Adipose tissue (tissue), 3 donors: ENCODE data around the gene ZBP1. TPM values are rescaled to one million over a fixed set of nuclear protein-coding genes. Genes with fewer than 3 reads are reported as not detected.

Experiments used
- H3K27ac ChIP-seq: one replicate; pipeline ENCODE4 v1.5.1; 2013; ENCODE audit warnings: low read depth, low read length
- WGBS, 3 donors: extraction: QIAGEN DNeasy Blood & Tissue Kit; methylation state at CpG; one replicate each; pipeline ENCODE4 v1.1.7; 2013; 5-methylcytosine and 5-hydroxymethylcytosine counted together
- polyA plus RNA-seq, 3 donors: library from polyadenylated mRNA; stranded (reverse); fragments of 200-250 nt; gene quantifications; one replicate each; pipeline ENCODE4 v1.2.3, GENCODE V29; 2013
- donor health status: healthy with polysubstance abuse.
- donor health status: Bipolar disorder and iron deficiency.
- donor health status: healthy.

The ZBP1 gene
- polyA plus RNA-seq, 3 donors: 0.15 to 1.2 (median 0.58) TPM

- no peak overlapping the region for H3K27ac ChIP-seq
- 49 to 76% (median 69%) methylated on average over 8 of the region's 8 CpGs for WGBS, 3 donors
Measured at GRCh38 chr20:57584768-57585461, 35.3 kb downstream of the ZBP1 start.

GRCh38 chr20:57583289-57584257 is 36.7 kb downstream of the ZBP1 start:
- no peak overlapping the region for H3K27ac ChIP-seq
- 79 to 90% (median 87%) methylated on average over 18 of the region's 18 CpGs for WGBS, 3 donors

GRCh38 chr20:57582432-57583288 is 37.6 kb downstream of the ZBP1 start:
- WGBS, 3 donors: 17 to 33% (median 29%) methylated on average over 20 to 21 of the region's 21 CpGs
- H3K27ac ChIP-seq: no peak overlapping the region

- H3K27ac ChIP-seq: no peak overlapping the region
- WGBS, 3 donors: 60 to 76% (median 75%) methylated on average over 5 of the region's 5 CpGs
Measured at GRCh38 chr20:57582029-57582378, 38.2 kb downstream of the ZBP1 start.

GRCh38 chr20:57581202-57582028 is 38.8 kb downstream of the ZBP1 start:
- WGBS, 3 donors: 65 to 73% (median 70%) methylated on average over 14 of the region's 14 CpGs
- H3K27ac ChIP-seq: no peak overlapping the region

GRCh38 chr20:57580478-57581201 is 39.6 kb downstream of the ZBP1 start:
- 77 to 85% (median 79%) methylated on average over 13 of the region's 13 CpGs for WGBS, 3 donors
- H3K27ac ChIP-seq: no peak overlapping the region

GRCh38 chr20:57579898-57580447 is 40.3 kb downstream of the ZBP1 start:
- no peak overlapping the region for H3K27ac ChIP-seq
- 18 to 26% (median 26%) methylated on average over 21 of the region's 21 CpGs for WGBS, 3 donors

GRCh38 chr20:57579331-57579897 is 40.8 kb downstream of the ZBP1 start:
- 37 to 57% (median 57%) methylated on average over 11 of the region's 11 CpGs for WGBS, 3 donors

GRCh38 chr20:57578476-57579165 is 41.6 kb downstream of the ZBP1 start:
- H3K27ac ChIP-seq: no peak overlapping the region
- 65 to 87% (median 83%) methylated on average over 10 of the region's 10 CpGs for WGBS, 3 donors

More at GRCh38 chr20:57579331-57579897, 40.8 kb downstream of the ZBP1 start:
- no peak overlapping the region for H3K27ac ChIP-seq

- 66 to 75% (median 72%) methylated on average over 10 of the region's 10 CpGs for WGBS, 3 donors
- H3K27ac ChIP-seq: no peak overlapping the region
Measured at GRCh38 chr20:57577679-57578475, 42.3 kb downstream of the ZBP1 start.

- no peak overlapping the region for H3K27ac ChIP-seq
- 56 to 82% (median 80%) methylated on average over 6 of the region's 6 CpGs for WGBS, 3 donors
Measured at GRCh38 chr20:57576617-57577550, 43.3 kb downstream of the ZBP1 start.

- H3K27ac ChIP-seq: no peak overlapping the region
- WGBS, 3 donors: 61 to 69% (median 66%) methylated on average over 2 of the region's 2 CpGs
Measured at GRCh38 chr20:57576002-57576401, 44.2 kb downstream of the ZBP1 start.

GRCh38 chr20:57574954-57575353 is 45.3 kb downstream of the ZBP1 start:
- no peak overlapping the region for H3K27ac ChIP-seq

- no peak overlapping the region for H3K27ac ChIP-seq
- WGBS, 3 donors: 50 to 57% (median 52%) methylated on average over 5 of the region's 5 CpGs
Measured at GRCh38 chr20:57573894-57574293, 46.3 kb downstream of the ZBP1 start.
